GM18907 (cell line): ENCODE data around the gene MED14.
"Not testable (repeated sequence)": the region's sequence is repeated elsewhere in the genome, so short reads cannot be mapped to it uniquely, and the experiment has no call there.

ENCODE experiments used
- ATAC-seq: cut with Tn5 transposase; IDR thresholded peaks from one replicate; pipeline ENCODE4 v1.9.1; 2021; ENCODE audit warnings: mild to moderate bottlenecking, moderate library complexity; ENCODE audit not compliant: unreplicated experiment

MED14 gene

DNA sequence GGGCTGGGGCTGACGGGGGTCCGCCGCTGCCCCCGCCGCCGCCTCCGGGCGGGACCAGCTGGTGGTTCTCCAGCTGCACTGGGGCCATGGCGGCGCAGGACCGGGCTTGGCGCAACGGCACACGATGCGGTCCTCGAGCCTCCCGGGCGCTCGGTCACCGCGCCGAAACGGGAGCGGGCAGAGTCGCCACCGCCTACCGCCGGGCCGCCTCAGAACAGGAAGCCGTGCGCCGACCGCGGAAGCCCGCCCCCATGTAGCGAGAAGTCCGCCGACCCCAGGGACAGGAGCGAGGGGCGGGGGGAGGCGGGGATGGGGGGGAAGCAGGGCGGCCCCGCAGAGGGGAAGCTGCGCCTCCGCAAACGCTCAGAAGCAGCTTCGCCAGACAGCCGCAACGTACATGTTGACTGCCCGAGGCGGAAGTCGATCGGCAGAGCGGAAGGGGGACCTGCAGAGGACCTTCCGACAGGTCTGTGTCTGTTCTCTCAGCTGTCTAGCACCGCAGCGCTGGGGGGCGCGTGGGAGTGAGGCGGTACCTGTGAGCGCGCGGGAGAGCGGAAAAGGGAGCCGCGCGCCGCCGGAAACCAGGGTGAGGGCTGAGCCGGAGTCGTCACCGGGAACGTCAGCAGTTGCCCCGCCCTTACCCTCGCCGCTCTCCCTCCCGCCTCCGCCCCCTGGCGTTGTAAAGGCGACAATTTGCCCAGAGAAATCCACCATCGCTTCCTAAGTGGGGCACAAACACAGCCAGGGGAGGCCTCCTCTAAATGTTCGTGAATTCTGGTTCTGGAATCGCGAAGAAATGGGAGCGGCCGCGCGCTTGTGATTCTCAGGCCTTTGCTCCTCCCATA lies at the start of gene MED14:
MED14 (minus strand) TSS at position 218 of the 845 bp plus-strand sequence; CDS start at position 88, 130 bp downstream.
- peak; percentile 93 for ATAC-seq

DNA sequence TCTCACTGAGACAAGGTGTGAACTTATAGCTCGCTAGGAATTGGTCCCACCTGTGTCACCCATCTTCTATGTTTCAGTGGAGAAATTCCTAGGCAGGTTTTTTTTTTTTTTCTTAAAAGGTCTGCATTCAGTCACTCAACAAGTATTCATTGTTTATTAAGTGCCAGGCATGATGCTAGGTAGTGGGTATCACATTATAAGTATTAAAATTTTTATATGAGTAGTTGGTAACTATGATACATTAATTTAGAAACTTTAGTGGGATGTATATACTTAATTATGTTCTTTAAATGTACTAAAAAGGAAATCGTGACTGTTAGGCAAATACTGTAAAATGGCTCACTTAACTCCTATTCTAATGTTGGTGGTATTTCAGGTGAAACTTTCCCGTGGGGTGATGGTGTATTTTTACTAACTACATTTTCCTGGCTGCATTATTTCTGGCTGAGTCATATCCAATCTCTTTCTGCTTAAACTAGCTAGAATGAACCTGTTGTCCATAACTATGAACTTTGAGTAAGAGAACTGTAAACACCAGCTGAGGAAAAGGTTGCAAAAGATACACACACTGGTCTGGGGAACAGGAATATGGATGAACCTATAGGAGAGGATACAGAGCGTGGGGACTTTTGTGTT lies 49.3 kb upstream of the MED14 start:
- ATAC-seq, result no peak

DNA sequence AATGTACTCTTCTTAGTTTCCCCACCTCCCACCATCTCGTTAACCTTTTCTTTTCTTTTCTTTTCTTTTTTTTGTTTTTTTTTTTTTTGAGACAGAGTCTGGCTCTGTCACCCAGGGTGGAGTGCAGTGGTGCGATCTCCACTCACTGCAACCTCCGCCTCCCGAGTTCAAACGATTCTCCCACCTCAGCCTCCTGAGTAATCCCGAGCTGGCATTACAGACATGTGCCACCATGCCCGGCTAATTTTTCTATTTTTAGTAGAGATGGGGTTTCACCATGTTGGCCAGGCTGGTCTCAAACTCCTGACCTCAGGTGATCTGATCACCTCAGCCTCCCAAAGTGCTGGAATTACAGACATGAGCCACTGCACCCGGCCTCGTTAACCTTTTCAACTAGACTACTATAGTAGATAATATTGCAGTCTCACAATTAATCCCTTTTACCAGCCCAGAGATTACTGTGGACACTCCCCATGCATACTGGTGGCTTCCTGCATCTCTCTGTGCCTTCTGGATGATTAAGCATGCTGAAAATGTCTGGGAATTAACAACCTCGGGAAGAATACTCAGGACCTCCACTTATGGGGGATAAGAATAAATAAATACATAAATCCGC lies 47.4 kb upstream of the MED14 start:
- not testable (repeated sequence) for ATAC-seq

GRCh38 chrX:40780951-40781350 lies 45.6 kb upstream of the MED14 start:
- no peak for ATAC-seq

DNA sequence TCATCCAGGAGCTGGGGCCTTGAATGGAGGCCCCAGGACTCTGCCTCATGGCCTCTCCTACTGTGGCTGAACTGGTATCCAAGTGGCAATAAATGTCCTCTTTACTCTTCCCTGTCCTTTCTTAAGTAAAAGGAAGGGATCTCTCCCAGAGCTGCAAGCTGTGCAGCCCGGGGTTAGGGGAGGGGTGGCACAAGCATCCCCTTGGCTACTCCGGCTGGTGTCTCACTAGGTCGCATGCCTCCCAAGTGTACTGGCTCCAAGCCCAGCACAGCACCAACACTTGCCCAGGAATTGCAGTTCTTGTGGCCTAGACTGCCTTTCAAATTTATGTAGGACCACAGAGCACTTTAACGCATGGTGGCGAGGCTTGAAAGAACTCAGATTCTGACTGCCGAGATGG lies 44.7 kb upstream of the MED14 start:
- ATAC-seq, result no peak

DNA sequence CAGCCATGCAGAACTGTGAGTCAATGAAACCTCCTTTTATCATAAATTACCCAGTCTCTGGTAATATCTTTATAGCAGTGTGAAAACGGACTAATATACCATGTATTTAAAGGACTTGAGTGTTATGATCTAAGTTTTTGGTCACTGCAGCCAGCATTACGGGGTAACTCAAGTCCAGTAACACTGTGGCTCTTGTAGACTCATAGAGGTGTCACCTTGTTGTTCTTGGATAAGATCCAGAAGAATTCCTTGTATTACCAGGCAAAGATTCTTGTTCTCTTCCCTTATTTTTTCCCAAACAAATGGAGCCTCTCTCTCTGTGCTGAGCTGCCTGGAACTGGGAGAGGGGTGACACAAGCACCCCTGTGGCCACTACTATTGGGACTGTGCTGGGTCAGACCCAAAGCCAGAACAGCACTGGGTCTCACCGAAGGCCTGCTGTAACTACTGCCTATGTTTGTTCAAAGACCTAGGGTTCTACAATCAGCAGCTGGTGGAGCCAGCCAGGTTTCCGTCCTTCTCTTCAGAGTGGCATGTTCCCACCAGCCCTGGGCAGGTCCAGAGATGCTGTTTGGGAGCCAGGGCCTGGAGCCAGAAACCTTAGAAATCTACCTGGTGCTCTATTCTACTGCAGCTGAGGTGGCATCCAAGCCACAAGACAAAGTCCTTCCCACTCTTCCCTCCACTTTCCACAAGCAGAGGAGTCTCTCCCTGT lies 43.7 kb upstream of the MED14 start:
- no peak for ATAC-seq

- ATAC-seq, result no peak
Measured at GRCh38 chrX:40773809-40774208, 38.5 kb upstream of the MED14 start.

GRCh38 chrX:40773188-40773587 lies 37.8 kb upstream of the MED14 start:
- no peak for ATAC-seq

DNA sequence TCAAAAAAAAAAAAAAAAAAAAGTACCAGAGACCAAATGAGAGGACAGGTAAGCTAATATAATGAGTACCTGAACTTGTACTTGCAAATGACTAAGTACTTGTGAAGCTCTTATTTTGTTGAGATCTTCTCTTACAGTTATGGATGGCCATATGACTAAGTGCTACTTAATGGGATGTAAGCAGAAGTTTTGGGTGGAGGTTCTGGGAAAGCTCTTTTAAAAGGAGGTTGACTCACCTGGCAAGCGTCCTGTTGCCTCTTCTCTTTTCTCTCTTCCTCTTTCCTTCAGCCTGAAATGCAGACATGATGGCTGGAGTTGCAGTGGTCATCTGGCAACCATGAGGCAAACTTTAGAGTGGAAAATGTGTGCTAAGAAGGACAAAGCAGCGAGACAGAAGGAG lies 36.9 kb upstream of the MED14 start:
- no peak for ATAC-seq

DNA sequence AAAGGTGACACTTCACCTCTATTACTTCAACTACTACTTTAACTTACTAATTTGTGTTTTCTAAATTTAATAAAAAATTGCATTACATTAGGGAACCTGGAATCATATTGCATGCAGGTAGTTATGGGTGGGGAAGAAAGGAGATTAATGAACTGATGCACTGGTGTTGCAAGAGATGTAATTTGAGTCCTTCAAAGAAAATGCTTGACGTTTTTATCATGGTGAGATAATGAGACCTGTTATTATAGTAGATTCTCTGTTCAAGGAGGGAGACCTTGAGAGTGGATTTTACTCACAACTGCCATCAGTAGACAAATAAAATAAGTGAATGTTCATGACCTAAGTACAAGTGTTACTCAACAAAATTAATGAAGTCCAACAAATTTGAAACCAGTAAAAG lies 26.4 kb upstream of the MED14 start:
- ATAC-seq, result no peak

DNA sequence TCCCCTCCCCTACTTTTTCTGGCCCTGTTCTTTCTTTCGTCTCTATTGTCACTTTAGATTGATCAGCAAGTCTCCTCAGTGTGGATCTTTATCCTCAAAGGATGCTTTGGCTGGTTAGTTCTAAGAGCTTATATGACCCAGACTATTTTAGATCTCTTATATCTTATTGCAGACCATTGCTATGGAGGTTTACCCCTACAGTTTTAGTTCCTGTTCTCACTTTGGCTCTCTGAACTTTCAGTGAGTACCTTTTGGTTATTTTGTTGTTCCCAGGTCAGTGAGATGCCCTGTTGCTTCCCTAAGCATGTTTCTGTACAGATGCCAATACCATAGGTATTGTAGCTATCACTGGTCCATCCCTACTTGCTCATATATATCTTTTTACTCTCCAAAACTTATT lies 24.0 kb upstream of the MED14 start:
- ATAC-seq, result no peak

- no peak for ATAC-seq
Measured at GRCh38 chrX:40757058-40757457, 21.7 kb upstream of the MED14 start.

DNA sequence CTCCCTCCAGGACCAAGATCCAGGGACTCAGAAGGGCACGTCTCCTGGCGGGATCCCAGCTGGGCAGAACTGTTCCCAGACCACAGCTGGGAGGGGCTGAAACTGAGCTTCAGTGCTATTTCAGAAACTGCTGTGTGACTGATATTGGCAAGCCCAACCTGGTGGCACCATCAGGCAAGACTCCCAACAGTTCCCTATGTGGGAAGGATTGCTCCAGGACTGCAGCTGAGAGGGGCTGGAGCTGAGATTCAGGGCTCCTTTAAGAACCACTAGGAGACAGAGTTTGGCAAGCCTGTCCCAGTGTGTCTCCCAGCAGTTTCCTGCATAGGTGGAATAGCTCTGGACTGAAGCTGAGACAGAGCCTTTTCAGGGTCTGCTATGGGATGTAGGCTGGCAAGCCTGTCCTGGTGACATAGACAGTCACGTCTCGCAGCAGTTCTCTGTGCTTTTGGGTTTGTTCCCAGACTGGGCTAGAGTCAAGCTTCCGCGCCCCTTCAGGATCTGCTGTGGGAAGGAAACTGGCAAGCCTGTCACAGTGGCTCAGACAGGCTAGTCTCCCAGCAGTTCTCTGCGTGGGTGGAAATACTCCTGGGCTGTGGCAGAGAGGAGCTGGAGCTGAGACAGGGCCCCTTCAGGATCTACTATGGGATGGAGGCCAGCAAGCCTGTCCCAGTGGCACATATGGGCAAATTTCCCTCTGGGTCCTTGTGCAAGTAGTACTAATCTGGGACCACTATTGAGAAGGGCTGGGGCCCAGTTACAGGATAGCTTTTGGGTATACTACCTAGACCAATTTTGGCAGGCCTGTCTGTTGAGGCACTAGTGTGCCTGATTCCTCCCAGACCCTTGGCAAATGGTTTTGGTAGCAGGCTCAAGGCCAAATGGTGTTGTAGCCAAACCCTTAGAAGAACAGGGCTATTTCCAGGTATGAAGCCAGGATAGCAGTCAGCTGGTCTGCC lies 20.2 kb upstream of the MED14 start:
- ATAC-seq, result no peak

GRCh38 chrX:40749681-40750494 lies 14.5 kb upstream of the MED14 start:
- no peak for ATAC-seq

- ATAC-seq, result no peak
Measured at GRCh38 chrX:40748977-40749376, 13.6 kb upstream of the MED14 start.

- no peak for ATAC-seq
Measured at GRCh38 chrX:40746521-40746920, 11.2 kb upstream of the MED14 start.

GRCh38 chrX:40736170-40736505 lies 796 bp upstream of the MED14 start:
- no peak for ATAC-seq

DNA sequence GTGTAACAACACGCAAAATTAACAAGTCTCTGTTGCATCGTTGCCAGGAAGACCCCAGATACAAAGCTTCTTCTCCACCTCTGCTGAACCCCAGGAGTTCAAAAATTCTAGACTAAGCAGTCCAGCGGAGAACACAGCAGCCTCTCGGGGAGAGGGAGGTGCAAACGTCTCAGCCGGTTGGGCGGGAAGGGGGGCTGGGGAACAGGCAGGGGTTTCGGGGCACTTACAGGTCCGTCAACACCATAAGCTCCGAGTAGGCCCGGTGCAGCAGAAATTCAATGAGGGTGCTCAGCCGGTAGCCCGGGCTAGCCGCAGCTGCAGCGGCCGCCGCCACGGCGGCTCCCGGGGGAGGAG lies 394 bp downstream of the MED14 start:
- no peak for ATAC-seq

DNA sequence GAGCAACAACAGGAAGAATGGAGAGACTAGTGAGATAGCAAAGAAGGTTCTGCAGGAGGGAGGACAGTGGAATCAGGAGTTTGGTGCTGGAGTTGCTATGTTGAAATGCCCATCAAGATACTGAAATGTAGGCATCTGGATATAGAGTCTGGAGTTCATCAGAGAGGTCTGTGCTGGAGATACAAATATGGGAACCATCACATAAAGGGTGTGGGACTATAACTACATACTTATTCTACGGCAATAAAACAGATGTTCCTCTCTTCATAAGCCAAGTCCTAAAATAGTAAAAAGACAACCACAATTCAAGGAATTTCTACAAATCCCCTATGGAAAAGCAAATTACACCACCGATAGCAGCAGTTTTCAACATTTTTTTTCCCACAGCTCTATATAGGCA lies 1.6 kb downstream of the MED14 start:
- no peak for ATAC-seq

GRCh38 chrX:40732499-40732898 lies 2.8 kb downstream of the MED14 start:
- ATAC-seq, result not testable (repeated sequence)
